B cell (primary cell): ENCODE data around the gene LMNTD1.

Experiments used
- CTCF ChIP-seq: fragments of 200-600 bp; IDR thresholded peaks from one replicate; pipeline ENCODE4 v1.8.0; 2022; ENCODE audit warnings: antibody characterized with exemption, mild to moderate bottlenecking
- EZH2 ChIP-seq: IDR thresholded peaks from 2 replicates; pipeline ENCODE4 v1.6.1; 2012; ENCODE audit warnings: borderline replicate concordance, low read depth, mild to moderate bottlenecking, moderate library complexity, low read length; ENCODE audit not compliant: insufficient read depth, poor library complexity, severe bottlenecking

GRCh38 chr12:25456474-25456873, 96.6 kb downstream of the LMNTD1 start:
- TF ChIP-seq CTCF (no peak), EZH2 (no peak)
